HepG2 (cell line): ENCODE results near the gene SUCLA2. TPM values are rescaled to one million over a fixed set of nuclear protein-coding genes. Genes with fewer than 3 reads are reported as not detected.

Experiments used
- ASH2L ChIP-seq: fragments of 300-600, 200-600 bp; sonication (generic); IDR thresholded peaks from 2 replicates; pipeline ENCODE4 v1.7.0; 2017; ENCODE audit warnings: low read depth, mild to moderate bottlenecking, moderate library complexity, mixed read lengths, low read length; ENCODE audit not compliant: insufficient read length
- ATAD3A ChIP-seq: sonication (generic); formaldehyde crosslinking; IDR thresholded peaks from 2 replicates; pipeline ENCODE4 v1.4.0; 2020; ENCODE audit warnings: missing genetic modification reagents
- HNRNPK ChIP-seq: fragments of 200-400 bp; formaldehyde crosslinking; IDR thresholded peaks from 2 replicates; pipeline ENCODE4 v1.6.1; 2018; ENCODE audit warnings: low read length, low read depth, moderate library complexity, mild to moderate bottlenecking; ENCODE audit not compliant: poor library complexity, severe bottlenecking
- IRF2 ChIP-seq: IDR thresholded peaks from 2 replicates; pipeline ENCODE4 v1.6.1; 2018; ENCODE audit warnings: missing genetic modification reagents, missing compliant biosample characterization
- LRRFIP1 ChIP-seq: sonication (generic); formaldehyde crosslinking; conservative IDR thresholded peaks from 2 replicates; pipeline ENCODE4 v1.4.0; 2020; ENCODE audit warnings: missing genetic modification reagents
- NBN ChIP-seq: fragments of 450-650 bp; conservative IDR thresholded peaks from 2 replicates; pipeline ENCODE4 v1.6.1; 2017
- NR2F1 ChIP-seq, 2 experiments: fragments of 450-650 bp in 1 of 2; formaldehyde crosslinking in 1 of 2; IDR thresholded peaks; 2 replicates each; pipeline versions ENCODE4 v1.5.0 to v1.6.1; 2016 to 2020; ENCODE audit warnings: mild to moderate bottlenecking in 1 of 2, missing compliant biosample characterization in 1 of 2, missing genetic modification reagents in 1 of 2, moderate library complexity in 1 of 2
- PHF20 ChIP-seq: sonication (generic); formaldehyde crosslinking; IDR thresholded peaks from 2 replicates; pipeline ENCODE4 v1.5.0; 2020; ENCODE audit warnings: mild to moderate bottlenecking, missing genetic modification reagents
- SP2 ChIP-seq: sonication (generic); formaldehyde crosslinking; IDR thresholded peaks from 2 replicates; pipeline ENCODE4 v1.5.1; 2020; ENCODE audit warnings: mild to moderate bottlenecking, missing genetic modification reagents
- TRIM24 ChIP-seq: sonication (generic); formaldehyde crosslinking; IDR thresholded peaks from 2 replicates; pipeline ENCODE4 v1.8.0; 2022; ENCODE audit warnings: mild to moderate bottlenecking, missing genetic modification reagents
- ZBED4 ChIP-seq: sonication (generic); formaldehyde crosslinking; IDR thresholded peaks from 2 replicates; pipeline ENCODE4 v1.4.0; 2020; ENCODE audit warnings: missing genetic modification reagents, borderline replicate concordance
- ZBTB3 ChIP-seq: sonication (generic); formaldehyde crosslinking; IDR thresholded peaks from 2 replicates; pipeline ENCODE4 v1.4.0; 2020; ENCODE audit warnings: low read depth, mild to moderate bottlenecking, moderate library complexity, missing genetic modification reagents, borderline replicate concordance
- ZNF564 ChIP-seq: sonication (generic); formaldehyde crosslinking; IDR thresholded peaks from 2 replicates; pipeline ENCODE4 v1.8.1; 2023; ENCODE audit warnings: mild to moderate bottlenecking, missing genetic modification reagents
- ZSCAN30 ChIP-seq: sonication (generic); formaldehyde crosslinking; IDR thresholded peaks from 2 replicates; pipeline ENCODE4 v1.5.0; 2020; ENCODE audit warnings: mild to moderate bottlenecking, missing genetic modification reagents
- polyA plus RNA-seq, 8 experiments: library from polyadenylated mRNA; depleted of rRNA in 3 of 8; stranded (reverse) in 7 of 8; unstranded in 1 of 8; fragments of >200 nt; fragmentation: Illumina TruSeq in 4 of 8; extraction: Trizol in 4 of 8; gene quantifications; 2 replicates each; pipeline versions ENCODE4 v1.2.1 to v1.2.3, GENCODE V29; 2011 to 2016; ENCODE audit warnings: low read depth in 4 of 8, missing spikeins in 1 of 8, mixed read lengths in 1 of 8; ENCODE audit not compliant: insufficient read depth in 1 of 8
- total RNA-seq, 5 experiments: library from RNA; depleted of rRNA; stranded (reverse); fragments of >200 nt; fragmentation: Illumina TruSeq; extraction: Trizol; gene quantifications; 2 replicates each; pipeline ENCODE4 v1.2.3, GENCODE V29; 2016; ENCODE audit warnings: low read depth in 1 of 5
- TF ChIP-seq, protein P1 (sequence below): sonication (generic); formaldehyde crosslinking; IDR thresholded peaks from 2 replicates; pipeline ENCODE4 v1.8.0; 2022; ENCODE audit warnings: mild to moderate bottlenecking, missing genetic modification reagents, moderate library complexity
- TF ChIP-seq, protein P2 (sequence below): sonication (generic); formaldehyde crosslinking; IDR thresholded peaks from 2 replicates; pipeline ENCODE4 v1.4.0; 2020; ENCODE audit warnings: missing genetic modification reagents
- TF ChIP-seq, protein P3 (sequence below): sonication (generic); formaldehyde crosslinking; IDR thresholded peaks from 2 replicates; pipeline ENCODE4 v1.5.0; 2020; ENCODE audit warnings: missing genetic modification reagents

Gene SUCLA2
- total and polyA plus RNA-seq, 2 of the 13 experiments (the other 11 are each of a cell fraction or from before 2014, with no cell fraction given) = 28.4 to 77.1 TPM

DNA sequence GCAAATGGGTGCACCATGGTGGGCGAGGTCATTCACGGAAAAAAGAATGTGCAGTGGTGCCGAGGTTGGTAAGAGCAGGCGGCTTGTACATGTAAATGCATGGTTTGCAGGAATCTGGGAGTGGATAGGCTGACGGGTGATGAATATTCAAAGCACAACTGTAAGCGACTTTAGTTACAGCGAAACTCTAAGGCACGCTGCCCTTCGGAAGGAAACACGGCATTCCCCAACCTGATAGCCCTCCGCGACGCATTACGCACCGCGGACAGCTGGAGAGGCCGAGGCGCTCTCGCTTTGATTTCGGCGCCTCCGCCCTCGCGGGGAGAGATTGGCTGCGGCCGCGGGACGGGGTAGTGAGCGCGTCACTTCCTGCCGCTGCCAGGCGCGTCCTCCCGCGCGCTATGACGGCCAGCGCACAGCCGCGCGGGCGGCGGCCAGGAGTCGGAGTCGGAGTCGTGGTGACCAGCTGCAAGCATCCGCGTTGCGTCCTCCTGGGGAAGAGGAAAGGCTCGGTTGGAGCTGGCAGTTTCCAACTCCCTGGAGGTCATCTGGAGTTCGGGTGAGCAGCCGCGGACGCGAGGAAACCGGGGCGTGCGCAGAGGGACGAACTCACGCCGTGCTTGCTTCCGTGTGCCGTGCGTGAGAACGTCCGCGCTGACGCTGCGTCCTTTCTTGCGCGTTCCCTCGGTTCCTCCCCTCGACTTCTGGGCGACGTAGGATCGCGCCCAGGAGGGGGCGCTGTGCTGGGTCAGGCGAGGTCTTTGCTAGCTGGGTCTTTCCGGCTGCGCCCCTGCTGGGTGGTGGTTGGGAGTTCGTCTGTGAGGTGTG lies 36.5 kb upstream of the SUCLA2 start, which contains the start of gene NUDT15 (continued):
- TF ChIP-seq ZNF564 (CRISPR knock-in tag) (peak; percentile 97), NBN (no peak), NR2F1 (CRISPR knock-in tag; IDR thresholded peaks at IDR 0.05) (peak; percentile 81 to 82), ZBED4 (peak; percentile 62; the same call in 1 of the 2 replicates), IRF2 (CRISPR knock-in tag) (no peak; the same call in 1 of the 2 replicates), TRIM24 (0 out of 2 replicates have a peak, but pooled peaks have one; percentile 15), ATAD3A (CRISPR knock-in tag) (0 out of 2 replicates have a peak, but pooled peaks have one; percentile 59), ZSCAN30 (0 out of 2 replicates have a peak, but pooled peaks have one; percentile 46), HNRNPK (peak; percentile 55), ASH2L (peak; percentile 98), ZBTB3 (CRISPR knock-in tag) (peak; percentile 89; the same call in 1 of the 2 replicates), PHF20 (CRISPR knock-in tag) (peak; percentile 88), SP2 (CRISPR knock-in tag) (peak; percentile 74), LRRFIP1 (CRISPR knock-in tag) (no peak)
- TF ChIP-seq, protein P1, sequence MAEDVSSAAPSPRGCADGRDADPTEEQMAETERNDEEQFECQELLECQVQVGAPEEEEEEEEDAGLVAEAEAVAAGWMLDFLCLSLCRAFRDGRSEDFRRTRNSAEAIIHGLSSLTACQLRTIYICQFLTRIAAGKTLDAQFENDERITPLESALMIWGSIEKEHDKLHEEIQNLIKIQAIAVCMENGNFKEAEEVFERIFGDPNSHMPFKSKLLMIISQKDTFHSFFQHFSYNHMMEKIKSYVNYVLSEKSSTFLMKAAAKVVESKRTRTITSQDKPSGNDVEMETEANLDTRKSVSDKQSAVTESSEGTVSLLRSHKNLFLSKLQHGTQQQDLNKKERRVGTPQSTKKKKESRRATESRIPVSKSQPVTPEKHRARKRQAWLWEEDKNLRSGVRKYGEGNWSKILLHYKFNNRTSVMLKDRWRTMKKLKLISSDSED (CRISPR knock-in tag) = no peak; the same call in 1 of the 2 replicates
- TF ChIP-seq, protein P2, sequence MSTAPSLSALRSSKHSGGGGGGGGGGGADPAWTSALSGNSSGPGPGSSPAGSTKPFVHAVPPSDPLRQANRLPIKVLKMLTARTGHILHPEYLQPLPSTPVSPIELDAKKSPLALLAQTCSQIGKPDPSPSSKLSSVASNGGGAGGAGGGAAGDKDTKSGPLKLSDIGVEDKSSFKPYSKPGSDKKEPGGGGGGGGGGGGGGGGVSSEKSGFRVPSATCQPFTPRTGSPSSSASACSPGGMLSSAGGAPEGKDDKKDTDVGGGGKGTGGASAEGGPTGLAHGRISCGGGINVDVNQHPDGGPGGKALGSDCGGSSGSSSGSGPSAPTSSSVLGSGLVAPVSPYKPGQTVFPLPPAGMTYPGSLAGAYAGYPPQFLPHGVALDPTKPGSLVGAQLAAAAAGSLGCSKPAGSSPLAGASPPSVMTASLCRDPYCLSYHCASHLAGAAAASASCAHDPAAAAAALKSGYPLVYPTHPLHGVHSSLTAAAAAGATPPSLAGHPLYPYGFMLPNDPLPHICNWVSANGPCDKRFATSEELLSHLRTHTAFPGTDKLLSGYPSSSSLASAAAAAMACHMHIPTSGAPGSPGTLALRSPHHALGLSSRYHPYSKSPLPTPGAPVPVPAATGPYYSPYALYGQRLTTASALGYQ = no peak; the same call in 1 of the 2 replicates
- TF ChIP-seq, protein P3, sequence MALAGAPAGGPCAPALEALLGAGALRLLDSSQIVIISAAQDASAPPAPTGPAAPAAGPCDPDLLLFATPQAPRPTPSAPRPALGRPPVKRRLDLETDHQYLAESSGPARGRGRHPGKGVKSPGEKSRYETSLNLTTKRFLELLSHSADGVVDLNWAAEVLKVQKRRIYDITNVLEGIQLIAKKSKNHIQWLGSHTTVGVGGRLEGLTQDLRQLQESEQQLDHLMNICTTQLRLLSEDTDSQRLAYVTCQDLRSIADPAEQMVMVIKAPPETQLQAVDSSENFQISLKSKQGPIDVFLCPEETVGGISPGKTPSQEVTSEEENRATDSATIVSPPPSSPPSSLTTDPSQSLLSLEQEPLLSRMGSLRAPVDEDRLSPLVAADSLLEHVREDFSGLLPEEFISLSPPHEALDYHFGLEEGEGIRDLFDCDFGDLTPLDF (CRISPR knock-in tag) = peak; percentile 95
